Psoas muscle (tissue), 8 donors: Measurements from ENCODE around the gene EIPR1. TPM values are rescaled to one million over a fixed set of nuclear protein-coding genes. Genes with fewer than 3 reads are reported as not detected.

Source experiments
- ATAC-seq, 4 donors: fragments of 200-7000 bp; cut with Tn5 transposase; one replicate each; pipeline ENCODE4 v1.9.1; 2020; ENCODE audit warnings: moderate library complexity in 3 of 4, mild to moderate bottlenecking in 2 of 4
- DNase-seq, 2 donors: peaks; one replicate each; pipeline ENCODE4 v3.0.0-alpha.2; 2020
- H3K27ac ChIP-seq: fragments of 200-600 bp; one replicate; pipeline ENCODE4 v1.8.0; 2022
- H3K27me3 ChIP-seq, 3 donors: fragments of 200-600 bp in 1 of 3; one replicate each; pipeline versions ENCODE4 v1.6.1 to v1.8.0; 2013 to 2022; ENCODE audit warnings: low read length in 2 of 3, mild to moderate bottlenecking in 2 of 3, moderate library complexity in 1 of 3; ENCODE audit not compliant: insufficient read depth in 3 of 3
- H3K36me3 ChIP-seq, 2 donors: fragments of 200-600 bp in 1 of 2; one replicate each; pipeline versions ENCODE4 v1.6.1 to v1.8.0; 2013 to 2022; ENCODE audit warnings: low read depth in 1 of 2, mild to moderate bottlenecking in 1 of 2, moderate library complexity in 1 of 2; ENCODE audit not compliant: insufficient read depth in 1 of 2
- H3K4me1 ChIP-seq: fragments of 200-600 bp; one replicate; pipeline ENCODE4 v1.8.0; 2022
- H3K4me3 ChIP-seq: fragments of 200-600 bp; one replicate; pipeline ENCODE4 v1.8.0; 2022; ENCODE audit warnings: mild to moderate bottlenecking
- H3K9me3 ChIP-seq: fragments of 200-600 bp; one replicate; pipeline ENCODE4 v1.8.0; 2022
- WGBS, 3 donors: extraction: QIAGEN DNeasy Blood & Tissue Kit; methylation state at CpG; one replicate each; pipeline versions ENCODE4 v1.1.6 to v1.1.7; 2013; 5-methylcytosine and 5-hydroxymethylcytosine counted together
- intact Hi-C, 2 donors: fragments of 100-400 bp; cut with DNase I; formaldehyde crosslinking; loops; one replicate each; pipeline versions ENCODE4 v1.11.0 to v1.14.2; 2022
- polyA plus RNA-seq, 3 donors: library from polyadenylated mRNA; stranded (reverse); fragments of 200-250 nt; gene quantifications; one replicate each; pipeline ENCODE4 v1.2.3, GENCODE V29; 2013
- total RNA-seq, 4 donors: library from RNA; stranded (reverse); fragmentation: NEBNext Ultra II Directional in 2 of 4; extraction: Animal tissue kit (Norgen Biotek cat#: 25700) in 2 of 4; gene quantifications; one replicate each; pipeline versions ENCODE4 v1.2.1 to v1.2.4, GENCODE V29; 2021 to 2023
- TF ChIP-seq, protein P1 (sequence below): fragments of 200-600 bp; IDR thresholded peaks from one replicate; pipeline ENCODE4 v1.8.0; 2022; ENCODE audit warnings: antibody characterized with exemption
- donor health status: healthy with polysubstance abuse.
- donor health status: DM: no; HTN: no; CAD: no; lungs with moderate emphysema.
- donor health status: Bipolar disorder and iron deficiency.
- donor health status: healthy.
- donor health status: DM: yes; HTN: yes; CAD: no.
- donor health status: DM: no; HTN: no; CAD: no.
- donor health status: DM: no; HTN: no; CAD: no.
- donor health status: DM: yes; HTN: yes; CAD: no.

Gene EIPR1
- total and polyA plus RNA-seq, 7 donors, result 9.7 to 42.1 (median 12.5) TPM

DNA sequence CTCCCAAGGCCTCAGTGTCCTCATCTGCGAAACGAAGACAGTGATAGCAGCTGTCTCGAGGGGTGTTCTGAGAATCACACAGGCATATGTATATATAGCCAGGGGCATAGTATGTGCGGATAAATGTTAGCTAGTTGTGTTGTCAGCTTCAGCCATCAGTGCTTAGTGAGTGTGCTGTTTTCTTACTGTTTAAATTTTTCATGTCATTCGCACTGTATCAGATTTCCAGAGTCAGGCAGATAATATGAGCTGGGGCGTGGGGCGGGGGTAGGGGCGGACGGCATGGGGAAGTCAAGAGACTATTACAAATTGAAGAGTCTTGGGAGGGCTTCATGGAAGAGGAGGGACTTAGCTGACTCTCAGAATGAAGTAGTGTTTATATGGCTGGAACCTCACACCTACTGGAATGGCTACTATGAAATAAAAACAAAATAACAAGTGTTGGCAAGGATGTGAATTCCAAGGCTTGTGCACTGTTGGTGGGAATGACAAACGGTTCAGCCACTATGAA is 8.9 kb upstream of the EIPR1 start:
- TF ChIP-seq, protein P1, sequence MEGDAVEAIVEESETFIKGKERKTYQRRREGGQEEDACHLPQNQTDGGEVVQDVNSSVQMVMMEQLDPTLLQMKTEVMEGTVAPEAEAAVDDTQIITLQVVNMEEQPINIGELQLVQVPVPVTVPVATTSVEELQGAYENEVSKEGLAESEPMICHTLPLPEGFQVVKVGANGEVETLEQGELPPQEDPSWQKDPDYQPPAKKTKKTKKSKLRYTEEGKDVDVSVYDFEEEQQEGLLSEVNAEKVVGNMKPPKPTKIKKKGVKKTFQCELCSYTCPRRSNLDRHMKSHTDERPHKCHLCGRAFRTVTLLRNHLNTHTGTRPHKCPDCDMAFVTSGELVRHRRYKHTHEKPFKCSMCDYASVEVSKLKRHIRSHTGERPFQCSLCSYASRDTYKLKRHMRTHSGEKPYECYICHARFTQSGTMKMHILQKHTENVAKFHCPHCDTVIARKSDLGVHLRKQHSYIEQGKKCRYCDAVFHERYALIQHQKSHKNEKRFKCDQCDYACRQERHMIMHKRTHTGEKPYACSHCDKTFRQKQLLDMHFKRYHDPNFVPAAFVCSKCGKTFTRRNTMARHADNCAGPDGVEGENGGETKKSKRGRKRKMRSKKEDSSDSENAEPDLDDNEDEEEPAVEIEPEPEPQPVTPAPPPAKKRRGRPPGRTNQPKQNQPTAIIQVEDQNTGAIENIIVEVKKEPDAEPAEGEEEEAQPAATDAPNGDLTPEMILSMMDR, result no peak
- 59 to 67% (median 66%) methylated on average over 10 of the region's 10 CpGs for WGBS, 3 donors
- peaks cover 2% of the 10 kb centered on the region for H3K4me1 ChIP-seq
- intact Hi-C loops, result no loop called here
- H3K27me3 ChIP-seq, result no peaks in the 10 kb centered on the region
- no peak for ATAC-seq
- H3K9me3 ChIP-seq, result no peaks in the 10 kb centered on the region
- H3K27ac ChIP-seq, result no peak overlapping the region
- H3K36me3 ChIP-seq, result peaks cover 10 to 77% of the 10 kb centered on the region in 2 donors
- H3K4me3 ChIP-seq, result no peak overlapping the region
- DNase-seq, result no peak

DNA sequence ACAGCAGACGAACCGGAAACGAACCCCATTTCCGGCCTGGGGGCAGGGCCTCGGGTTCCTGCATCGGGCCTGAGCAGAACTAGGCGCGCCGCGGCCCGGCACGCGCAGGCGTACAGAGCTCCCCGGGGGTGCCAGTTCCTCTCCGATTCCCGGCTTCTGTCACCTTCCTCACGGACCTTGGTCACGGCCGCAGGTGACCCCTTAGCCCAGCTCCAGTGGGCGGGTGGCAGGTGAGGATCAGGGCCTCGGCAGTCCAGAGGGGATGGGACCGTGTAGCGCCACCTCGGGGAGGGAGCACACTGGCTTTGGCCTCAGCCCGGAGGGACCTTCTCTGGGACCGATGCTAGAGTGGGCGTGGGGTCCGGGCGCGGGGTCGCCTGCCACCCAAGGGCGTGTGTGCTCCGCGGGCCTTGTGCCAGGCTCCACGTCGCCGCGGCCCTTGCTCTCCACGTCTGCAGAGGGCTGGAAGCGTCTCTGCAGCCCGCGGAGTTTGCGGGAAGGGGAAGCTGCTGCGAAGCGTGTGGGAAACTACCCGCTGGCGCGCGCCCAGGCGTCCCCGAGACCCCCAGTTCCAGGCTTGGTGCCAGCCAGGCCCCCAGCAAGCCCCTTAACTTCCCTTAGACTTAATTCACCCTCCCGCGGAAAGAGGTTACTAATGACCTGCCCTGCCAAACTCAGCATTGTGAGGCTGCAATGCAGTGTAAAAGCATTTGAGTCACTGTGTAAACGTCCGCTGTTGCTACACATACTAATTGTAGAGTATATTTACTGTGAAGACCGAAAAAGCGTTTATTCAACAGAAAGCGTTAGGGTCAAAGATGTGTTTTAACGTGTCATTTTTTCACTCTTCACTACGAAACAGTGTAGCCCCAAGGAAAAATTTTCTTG is 2.3 kb upstream of the EIPR1 start, which contains the start of gene TRAPPC12:
TRAPPC12 (plus strand) TSS at position 48 of the 888 bp plus-strand sequence. CDS start 7,930 bp downstream, outside the sequence.
- 0 to 1% (median 1%) methylated on average over 61 of the region's 61 CpGs for WGBS, 3 donors
- Histone ChIP-seq H3K4me1 (peaks cover 34% of the 10 kb centered on the region), H3K36me3 (peaks cover 3 to 37% of the 10 kb centered on the region in 2 donors), H3K9me3 (no peaks in the 10 kb centered on the region), H3K27ac (peak within 1 kb of the TSS; percentile 98), H3K4me3 (peak within 1 kb of the TSS; percentile 92), H3K27me3 (no peaks in the 10 kb centered on the region)
- DNase-seq (peak; percentile 89 to 95), ATAC-seq (peak; percentile 88 to 91 (median 89))
- intact Hi-C loops, result loop anchor here in 1 of 2 donors (10.0 kb wide), 2 partner anchors 195 to 765 kb away; partner anchors contain the start of gene RPS7
- TF ChIP-seq, protein P1, result peak; percentile 42

DNA sequence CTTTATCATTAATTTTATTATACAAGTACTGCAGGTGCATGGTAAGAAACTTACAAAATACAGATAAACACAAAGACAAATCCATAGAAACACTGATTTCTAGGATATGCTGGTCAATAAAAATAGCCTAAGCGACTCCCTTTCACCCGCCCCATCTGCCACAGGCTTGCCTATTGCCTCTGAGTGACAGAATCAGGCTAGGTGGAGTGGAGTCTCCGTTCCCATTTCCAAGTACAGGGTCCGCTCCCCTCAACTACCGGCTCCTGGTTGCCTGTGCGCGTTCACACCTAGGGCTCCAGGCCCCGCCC is 1.7 kb upstream of the EIPR1 start:
- H3K4me1 ChIP-seq, result peaks cover 34% of the 10 kb centered on the region
- intact Hi-C loops, result loop anchor here in 1 of 2 donors (10.0 kb wide), 2 partner anchors 196 to 764 kb away; partner anchors contain the start of gene RPS7
- 6 to 12% (median 9%) methylated on average over 8 of the region's 8 CpGs for WGBS, 3 donors
- TF ChIP-seq, protein P1, result no peak
- no peaks in the 10 kb centered on the region for H3K27me3 ChIP-seq
- peaks cover 3 to 32% of the 10 kb centered on the region in 2 donors for H3K36me3 ChIP-seq
- H3K27ac ChIP-seq, result peak overlapping the region; percentile 98
- H3K9me3 ChIP-seq, result no peaks in the 10 kb centered on the region
- no peak for DNase-seq
- no peak for ATAC-seq
- peak overlapping the region; percentile 92 for H3K4me3 ChIP-seq

DNA sequence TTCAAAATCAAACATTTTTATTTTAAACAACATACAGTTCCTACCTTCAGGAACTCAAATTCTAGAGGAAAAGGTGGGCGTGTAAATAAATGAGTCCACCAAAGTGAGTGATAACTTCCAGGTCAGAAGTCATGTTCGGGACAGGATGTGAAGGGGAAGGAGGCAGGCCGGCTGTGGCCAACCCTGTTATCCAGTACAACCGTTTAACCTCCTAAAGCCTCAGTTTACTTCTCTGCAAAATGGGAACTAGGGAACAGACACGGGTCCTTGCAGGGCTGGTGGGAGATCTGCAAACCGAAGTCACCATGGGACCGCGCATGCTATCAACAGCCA is 373 bp downstream of the EIPR1 start:
- Histone ChIP-seq H3K27me3 (no peaks in the 10 kb centered on the region), H3K36me3 (peaks cover under 1 to 13% of the 10 kb centered on the region in 2 donors), H3K27ac (peak overlapping the region; percentile 98), H3K9me3 (no peaks in the 10 kb centered on the region), H3K4me3 (peak overlapping the region; percentile 92), H3K4me1 (peaks cover 34% of the 10 kb centered on the region)
- DNase-seq (peak in 1 of 2 donors; percentile 17), ATAC-seq (peak; percentile 2 to 27 (median 10))
- intact Hi-C loops, result loop anchor here (2.0 to 10.0 kb wide), 3 partner anchors 74 to 762 kb away; partner anchors contain the start of gene RPS7 (in 1 of the 2)
- TF ChIP-seq, protein P1, result no peak
- WGBS, 3 donors, result 1 to 3% (median 1%) methylated on average over 8 of the region's 8 CpGs
